Sigmoid colon (tissue), 4 donors: ENCODE measurements around the gene OLFML1.

Source experiments
- EP300 ChIP-seq, 4 donors: sonication (generic); formaldehyde crosslinking; IDR thresholded peaks; one replicate each; pipeline ENCODE4 v1.6.1; 2017; ENCODE audit warnings: antibody characterized with exemption in 4 of 4
- POLR2A ChIP-seq, 2 donors: fragments of 450-650 bp; IDR thresholded peaks; one replicate each; pipeline ENCODE4 v1.6.1; 2016; ENCODE audit warnings: antibody characterized with exemption in 2 of 2, mild to moderate bottlenecking in 2 of 2, moderate library complexity in 2 of 2
- POLR2AphosphoS5 ChIP-seq, 4 donors: sonication (generic); formaldehyde crosslinking; IDR thresholded peaks; one replicate each; pipeline ENCODE4 v1.6.1; 2017; ENCODE audit warnings: antibody characterized with exemption in 4 of 4
- TF ChIP-seq, protein P1 (sequence below), 4 experiments: fragments of 450-650 bp in 3 of 4; fragments of 200-600 bp in 1 of 4; IDR thresholded peaks; one replicate each; pipeline ENCODE4 v1.5.1; 2016 to 2019; ENCODE audit warnings: antibody characterized with exemption in 4 of 4, mild to moderate bottlenecking in 3 of 4, moderate library complexity in 2 of 4

DNA sequence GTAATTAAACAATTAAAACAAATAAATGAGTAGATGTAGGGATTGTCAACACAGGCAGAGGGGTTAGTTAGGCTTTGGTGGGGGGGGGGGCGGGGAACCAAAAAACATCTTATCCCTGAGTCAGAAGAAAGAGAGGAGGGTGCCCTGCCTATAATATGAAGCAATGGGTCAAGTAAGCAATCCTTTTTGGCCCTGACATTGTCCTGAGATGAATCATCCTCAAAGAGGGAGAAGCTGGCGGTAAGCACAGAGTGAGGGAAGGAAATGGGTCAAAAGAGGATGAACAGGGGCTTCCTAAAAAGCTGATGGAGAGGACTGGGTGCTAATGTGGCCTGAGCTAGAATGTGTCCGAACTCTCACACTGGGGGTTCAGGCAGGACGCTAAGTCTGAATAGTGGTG lies 4.7 kb downstream of the OLFML1 start:
- TF ChIP-seq POLR2AphosphoS5 (IDR thresholded peaks at IDR 0.05) (peak in 1 of 4 donors; percentile 36), EP300 (IDR thresholded peaks at IDR 0.05) (no peak), POLR2A (IDR thresholded peaks at IDR 0.05) (no peak)
- TF ChIP-seq, protein P1, sequence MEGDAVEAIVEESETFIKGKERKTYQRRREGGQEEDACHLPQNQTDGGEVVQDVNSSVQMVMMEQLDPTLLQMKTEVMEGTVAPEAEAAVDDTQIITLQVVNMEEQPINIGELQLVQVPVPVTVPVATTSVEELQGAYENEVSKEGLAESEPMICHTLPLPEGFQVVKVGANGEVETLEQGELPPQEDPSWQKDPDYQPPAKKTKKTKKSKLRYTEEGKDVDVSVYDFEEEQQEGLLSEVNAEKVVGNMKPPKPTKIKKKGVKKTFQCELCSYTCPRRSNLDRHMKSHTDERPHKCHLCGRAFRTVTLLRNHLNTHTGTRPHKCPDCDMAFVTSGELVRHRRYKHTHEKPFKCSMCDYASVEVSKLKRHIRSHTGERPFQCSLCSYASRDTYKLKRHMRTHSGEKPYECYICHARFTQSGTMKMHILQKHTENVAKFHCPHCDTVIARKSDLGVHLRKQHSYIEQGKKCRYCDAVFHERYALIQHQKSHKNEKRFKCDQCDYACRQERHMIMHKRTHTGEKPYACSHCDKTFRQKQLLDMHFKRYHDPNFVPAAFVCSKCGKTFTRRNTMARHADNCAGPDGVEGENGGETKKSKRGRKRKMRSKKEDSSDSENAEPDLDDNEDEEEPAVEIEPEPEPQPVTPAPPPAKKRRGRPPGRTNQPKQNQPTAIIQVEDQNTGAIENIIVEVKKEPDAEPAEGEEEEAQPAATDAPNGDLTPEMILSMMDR (IDR thresholded peaks at IDR 0.05): no peak
